Measurements from ENCODE around the gene RNLS.
"Not testable (repeated sequence)": the region's sequence is repeated elsewhere in the genome, so short reads cannot be mapped to it uniquely, and the experiment has no call there.

Gene RNLS

GRCh38 chr10:88515235-88515634 lies 67.9 kb downstream of the RNLS start:
- no peak for DNase-seq

GRCh38 chr10:88512599-88512998 lies 70.5 kb downstream of the RNLS start:
- DNase-seq, result no peak

GRCh38 chr10:88508796-88509195 lies 74.3 kb downstream of the RNLS start:
- no peak for DNase-seq

- no peak for DNase-seq
These were observed 75.2 kb downstream of the RNLS start for GRCh38 chr10:88507826-88508453.

GRCh38 chr10:88507404-88507803 lies 75.7 kb downstream of the RNLS start:
- DNase-seq, result no peak

GRCh38 chr10:88505680-88506215 lies 77.4 kb downstream of the RNLS start:
- DNase-seq, result no peak

- no peak for DNase-seq
These were observed 77.9 kb downstream of the RNLS start for GRCh38 chr10:88505265-88505664.

- DNase-seq, result no peak
These were observed 82.5 kb downstream of the RNLS start for GRCh38 chr10:88500656-88501055.

GRCh38 chr10:88499569-88500470 lies 83.3 kb downstream of the RNLS start:
- DNase-seq, result no peak

GRCh38 chr10:88497913-88498312 lies 85.2 kb downstream of the RNLS start:
- no peak for DNase-seq

- DNase-seq, result no peak
These were observed 88.6 kb downstream of the RNLS start for GRCh38 chr10:88494537-88494936.

GRCh38 chr10:88493691-88494483 lies 89.2 kb downstream of the RNLS start:
- no peak for DNase-seq

GRCh38 chr10:88491314-88491713 lies 91.8 kb downstream of the RNLS start:
- DNase-seq, result no peak

- no peak for DNase-seq
These were observed 92.7 kb downstream of the RNLS start for GRCh38 chr10:88490231-88490980.

GRCh38 chr10:88489107-88489506 lies 94.0 kb downstream of the RNLS start:
- DNase-seq, result no peak

GRCh38 chr10:88486816-88487215 lies 96.3 kb downstream of the RNLS start:
- DNase-seq, result not testable (repeated sequence)

- DNase-seq, result no peak
These were observed 100.9 kb downstream of the RNLS start for GRCh38 chr10:88482220-88482619.

- no peak for DNase-seq
These were observed 104.9 kb downstream of the RNLS start for GRCh38 chr10:88478256-88478655.

GRCh38 chr10:88477343-88478085 lies 105.6 kb downstream of the RNLS start:
- DNase-seq, result no peak

- DNase-seq, result no peak
These were observed 108.0 kb downstream of the RNLS start for GRCh38 chr10:88474884-88475844.

Data from SW 1271 (cell line).